HG03060 (cell line): ENCODE data around the gene DMC1.

ENCODE experiments used
- ATAC-seq: cut with Tn5 transposase; IDR thresholded peaks from one replicate; pipeline ENCODE4 v1.9.1; 2021; ENCODE audit warnings: low read depth, moderate number of reproducible peaks; ENCODE audit not compliant: unreplicated experiment

The DMC1 gene

DNA sequence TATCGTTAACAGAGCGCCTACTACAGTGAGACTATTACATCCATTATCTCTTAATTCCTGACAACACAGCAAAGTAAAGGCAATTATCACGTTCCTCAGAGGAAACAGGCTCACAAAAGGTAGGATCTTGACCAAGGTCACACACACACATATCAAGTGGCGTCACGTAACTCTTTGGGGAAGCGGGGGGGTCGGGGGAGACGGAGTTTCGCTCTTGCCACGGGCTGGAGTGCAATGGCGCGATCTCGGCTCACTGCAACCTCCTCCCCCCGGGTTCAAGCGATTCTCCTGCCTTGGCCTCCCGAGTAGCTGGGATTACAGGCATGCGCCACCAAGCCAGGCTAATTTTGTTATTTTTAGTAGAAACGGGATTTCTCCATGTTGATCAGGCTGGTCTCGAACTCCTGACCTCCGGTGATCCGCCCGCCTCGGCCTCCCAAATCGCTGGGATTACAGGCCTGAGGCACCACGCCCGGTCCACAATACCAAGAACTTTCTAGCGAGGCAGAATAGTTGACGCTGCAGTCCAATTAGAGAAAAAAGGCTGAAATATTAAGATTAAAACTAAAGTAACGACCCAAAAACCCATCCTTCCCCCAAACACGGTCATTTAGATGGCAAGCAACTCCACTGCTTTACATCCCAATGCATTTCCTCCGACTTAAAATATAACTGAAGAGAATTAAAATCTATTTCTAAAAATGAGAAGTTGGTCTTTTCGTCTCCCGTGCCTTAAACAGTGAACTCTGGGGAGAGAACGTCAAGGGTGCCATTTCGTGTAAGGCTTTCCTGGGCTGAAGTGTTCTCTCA lies 65.0 kb downstream of the DMC1 start:
- ATAC-seq = no peak

DNA sequence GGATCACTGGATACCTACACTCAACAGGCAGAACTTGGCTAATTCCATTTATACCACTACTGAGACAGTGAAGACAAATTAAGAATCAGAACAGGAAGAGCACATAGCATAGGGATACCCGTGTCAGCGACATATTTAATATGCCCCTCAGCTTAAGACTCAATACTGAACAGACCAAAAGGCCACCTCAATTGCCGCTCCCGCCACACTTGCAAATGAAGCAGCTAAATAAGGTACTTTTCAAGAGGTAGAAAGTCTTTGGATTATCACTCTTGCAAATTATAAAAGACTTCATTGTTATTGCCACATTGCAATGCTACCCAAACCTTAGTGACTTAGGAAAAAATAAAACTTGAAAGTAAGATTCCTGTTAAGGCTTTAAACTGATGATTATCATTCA lies 67.0 kb downstream of the DMC1 start:
- no peak for ATAC-seq

DNA sequence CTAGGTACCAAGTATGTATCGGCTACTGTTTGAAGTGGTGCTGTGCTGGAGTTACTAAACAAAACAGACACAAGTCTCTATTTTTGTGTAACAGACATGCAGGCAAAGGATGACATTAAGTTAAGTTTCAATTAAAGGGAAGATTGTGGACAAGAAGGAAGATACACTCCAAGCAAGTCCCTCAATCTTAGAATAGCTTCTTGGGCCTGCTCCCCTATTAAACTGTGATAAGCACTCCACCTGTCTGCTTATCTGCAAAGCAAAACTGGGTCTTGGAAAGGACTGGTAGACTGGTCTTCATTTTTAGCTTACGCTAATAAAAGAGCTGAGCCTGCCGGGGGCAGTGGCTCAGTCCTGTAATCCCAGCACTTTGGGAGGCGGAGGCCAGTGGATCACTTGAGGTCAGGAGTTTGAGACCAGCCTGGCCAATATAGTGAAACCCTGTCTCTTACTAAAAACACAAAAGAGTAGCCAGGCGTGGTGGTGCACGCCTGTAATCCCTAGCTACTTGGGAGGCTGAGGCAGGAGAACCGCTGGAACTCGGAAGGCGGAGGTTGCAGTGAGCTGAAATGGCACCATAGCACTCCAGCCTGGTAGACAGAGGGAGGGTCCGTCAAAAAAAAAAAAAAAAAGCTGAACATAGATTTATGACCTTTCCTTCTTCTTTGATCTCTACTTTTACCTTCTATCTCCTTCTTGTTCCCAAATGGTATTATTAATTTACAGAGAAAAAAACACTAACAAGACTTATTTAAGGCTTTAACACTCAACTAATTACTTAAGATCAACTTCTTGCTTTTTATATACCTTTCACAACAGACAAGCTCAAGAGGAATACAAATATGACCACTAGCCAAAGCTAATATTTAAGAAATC lies 67.9 kb downstream of the DMC1 start:
- no peak for ATAC-seq

DNA sequence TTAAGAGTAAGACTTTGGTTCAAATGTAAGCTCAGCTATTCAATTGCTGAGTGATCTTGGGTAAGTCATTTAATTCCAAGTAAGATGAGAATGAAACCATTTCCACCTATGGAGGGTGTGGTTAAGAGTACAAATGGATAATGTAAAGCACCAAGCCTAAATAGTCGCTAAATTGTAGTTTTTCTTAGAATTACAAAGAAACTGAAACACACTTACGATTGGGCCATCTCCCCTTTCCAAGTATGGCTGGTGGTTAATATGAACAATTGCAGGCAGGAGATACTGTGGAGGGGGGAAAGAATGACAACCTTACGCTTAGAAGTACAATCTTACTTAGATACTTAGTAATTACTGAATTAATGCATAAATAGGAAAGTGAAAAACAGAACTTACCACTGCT lies 72.1 kb downstream of the DMC1 start:
- ATAC-seq = no peak

DNA sequence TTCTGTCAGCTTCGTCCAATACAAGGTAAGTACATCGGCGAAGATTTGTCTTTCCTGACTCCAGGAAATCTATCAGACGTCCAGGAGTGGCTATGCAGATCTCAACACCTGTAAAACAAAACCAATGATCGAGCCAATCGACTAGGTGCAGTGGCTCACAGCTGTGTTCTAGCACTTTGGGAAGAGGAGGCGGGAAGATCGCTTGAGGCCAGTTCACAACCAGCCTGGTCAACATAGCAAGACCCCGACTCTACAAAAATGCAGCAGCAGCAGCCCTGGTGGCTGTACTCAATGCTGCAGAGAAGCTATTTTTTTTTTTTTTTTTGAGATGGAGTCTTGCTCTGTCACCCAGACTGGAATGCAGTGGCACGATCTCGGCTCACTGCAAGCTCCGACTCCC lies 75.0 kb downstream of the DMC1 start:
- no peak for ATAC-seq

DNA sequence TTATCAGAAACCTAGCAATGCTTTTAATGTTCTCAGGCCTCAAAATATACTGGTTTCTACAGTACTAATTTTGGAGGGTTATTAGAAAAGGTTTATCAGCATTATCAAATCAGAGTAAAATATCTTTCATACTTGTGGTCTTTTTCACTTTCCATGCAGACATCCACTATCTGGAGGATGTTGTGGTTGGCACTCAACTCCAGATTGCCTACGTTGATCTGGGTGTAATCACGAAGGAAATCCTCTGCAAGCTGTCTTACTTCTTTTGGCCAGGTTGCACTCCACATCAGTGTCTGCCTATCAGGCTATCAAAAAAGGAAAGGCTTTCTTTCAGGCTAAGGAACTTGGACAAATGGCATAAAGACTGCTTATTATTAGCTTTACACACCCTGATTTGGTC lies 75.5 kb downstream of the DMC1 start:
- no peak for ATAC-seq

DNA sequence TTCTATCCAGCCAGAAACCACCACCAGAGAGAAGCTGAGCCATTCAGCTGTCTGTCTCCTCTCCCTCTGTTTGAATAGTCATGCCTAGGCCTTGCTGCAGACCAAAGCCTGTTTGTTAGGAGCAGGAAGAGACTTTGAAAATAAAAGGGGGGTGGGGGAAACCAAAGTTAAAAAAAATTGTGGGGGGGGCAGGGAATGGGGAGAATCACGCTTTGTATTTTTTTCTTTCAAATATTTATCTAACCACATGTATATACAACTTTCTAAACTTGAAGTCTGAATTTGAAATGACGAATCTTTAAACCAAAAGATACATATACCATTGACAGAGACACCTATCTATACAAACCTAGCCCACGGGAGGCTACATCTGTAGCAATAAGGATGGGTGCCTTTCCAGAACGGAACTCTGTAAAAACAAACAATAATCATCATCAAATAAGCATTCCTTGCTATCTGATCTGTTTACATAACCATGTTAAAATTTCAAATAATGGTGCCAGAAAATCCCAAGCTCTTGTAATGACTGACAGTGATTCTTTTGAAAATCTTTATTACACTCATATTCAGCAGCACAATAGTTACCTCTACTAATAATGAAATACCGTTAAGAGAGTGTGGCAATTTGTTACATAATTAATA lies 78.2 kb downstream of the DMC1 start:
- ATAC-seq = no peak

DNA sequence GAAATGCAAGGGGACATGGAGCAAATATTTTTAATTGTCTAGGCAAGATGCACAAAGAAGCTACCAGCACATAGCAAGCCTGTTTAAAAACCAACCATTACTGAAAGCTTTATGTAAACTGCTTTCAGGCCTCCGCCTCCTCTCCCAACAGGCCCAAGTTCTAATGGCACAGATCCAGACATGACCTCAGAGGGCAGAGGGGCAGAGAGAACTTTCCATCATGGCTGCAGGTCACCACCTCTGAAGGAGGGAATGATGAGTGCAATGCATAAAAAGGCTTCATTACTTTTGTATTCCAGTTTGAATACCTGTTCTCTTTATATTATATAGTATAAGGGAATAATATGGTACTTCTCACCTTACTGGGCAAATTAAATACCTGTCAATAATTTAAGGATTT lies 79.1 kb downstream of the DMC1 start:
- no peak for ATAC-seq

DNA sequence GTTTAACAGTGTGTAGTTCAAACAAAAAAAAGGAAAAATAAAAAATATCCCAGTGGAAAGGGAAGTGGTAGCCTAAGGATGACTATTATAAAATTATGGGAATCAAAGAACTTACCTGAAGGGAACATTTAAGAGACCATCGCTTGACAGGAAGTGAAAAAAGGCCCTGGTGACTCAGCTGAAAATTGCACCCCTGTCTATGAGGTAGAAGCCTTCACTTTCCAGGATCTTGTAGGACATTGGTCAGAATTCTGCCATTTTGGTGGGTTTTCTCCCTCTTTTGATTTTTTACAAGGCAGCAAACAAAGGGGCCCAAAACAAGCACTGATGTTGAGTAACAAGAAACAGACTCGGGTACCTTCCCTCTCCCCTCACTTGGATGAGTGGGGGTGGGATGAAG lies 79.5 kb downstream of the DMC1 start:
- no peak for ATAC-seq

DNA sequence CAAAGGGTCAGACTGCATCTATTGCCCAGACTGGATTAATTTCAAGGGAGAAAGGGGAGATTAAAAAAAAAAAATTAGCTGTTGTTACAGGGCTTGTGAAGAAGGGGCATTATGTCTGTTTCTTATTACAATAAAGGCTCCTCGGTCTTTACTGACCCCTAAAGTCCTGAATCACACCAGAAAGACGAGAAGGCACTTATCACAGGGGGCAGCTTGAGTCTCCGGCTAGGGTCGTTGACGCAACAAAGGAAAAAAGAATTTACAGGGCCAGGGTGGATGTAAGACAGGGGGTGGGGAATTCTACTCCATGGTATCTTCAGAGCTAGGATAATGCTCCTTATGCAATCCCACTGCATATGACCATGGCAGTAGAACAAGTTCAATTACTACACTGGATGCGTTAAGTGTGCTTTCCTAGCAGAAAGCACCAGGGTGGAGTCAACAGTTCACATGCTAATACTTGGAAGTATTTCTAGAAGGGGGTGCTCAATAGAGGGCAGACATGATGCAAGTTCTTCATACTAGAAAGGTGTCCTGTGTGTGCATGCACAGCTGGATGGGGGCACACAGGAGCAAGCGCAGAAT lies 80.3 kb downstream of the DMC1 start:
- no peak for ATAC-seq

DNA sequence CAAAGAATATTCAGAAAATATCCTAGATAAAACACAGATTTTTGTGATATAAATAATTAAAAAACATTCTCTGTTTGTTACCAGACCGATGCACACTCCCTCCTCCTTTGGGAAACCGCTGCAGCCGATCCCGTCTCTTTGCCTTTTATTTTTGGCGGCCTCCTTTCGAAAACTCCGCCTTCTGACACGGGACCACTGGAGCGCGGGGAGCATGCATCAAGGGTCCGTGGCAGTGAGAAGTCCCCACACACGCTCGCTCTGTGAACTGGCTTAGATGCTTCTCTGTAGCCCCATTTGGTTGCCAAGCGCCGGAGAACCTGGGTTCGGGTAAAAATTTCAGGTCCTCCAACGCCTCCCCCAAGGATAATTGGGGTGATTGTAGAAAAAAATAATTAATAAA lies 80.8 kb downstream of the DMC1 start:
- no peak for ATAC-seq

DNA sequence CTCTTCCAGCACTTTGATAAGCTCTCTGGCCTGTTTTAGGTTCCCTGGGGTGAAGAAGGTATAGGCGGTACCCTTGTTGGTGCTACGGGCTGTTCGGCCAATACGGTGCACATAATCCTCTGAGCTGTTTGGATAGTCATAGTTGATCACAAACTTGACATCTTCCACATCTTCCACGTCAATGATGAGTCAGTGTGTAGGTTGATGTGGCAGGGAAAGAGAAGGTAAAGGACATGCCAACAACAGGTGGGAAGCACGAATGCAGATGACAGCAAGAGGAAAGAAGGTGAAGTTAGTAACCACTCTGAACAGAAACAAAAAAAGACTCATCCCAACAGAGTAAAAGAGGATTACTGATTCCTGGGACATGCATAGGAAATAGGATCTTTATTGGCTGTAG lies 82.0 kb downstream of the DMC1 start:
- no peak for ATAC-seq

DNA sequence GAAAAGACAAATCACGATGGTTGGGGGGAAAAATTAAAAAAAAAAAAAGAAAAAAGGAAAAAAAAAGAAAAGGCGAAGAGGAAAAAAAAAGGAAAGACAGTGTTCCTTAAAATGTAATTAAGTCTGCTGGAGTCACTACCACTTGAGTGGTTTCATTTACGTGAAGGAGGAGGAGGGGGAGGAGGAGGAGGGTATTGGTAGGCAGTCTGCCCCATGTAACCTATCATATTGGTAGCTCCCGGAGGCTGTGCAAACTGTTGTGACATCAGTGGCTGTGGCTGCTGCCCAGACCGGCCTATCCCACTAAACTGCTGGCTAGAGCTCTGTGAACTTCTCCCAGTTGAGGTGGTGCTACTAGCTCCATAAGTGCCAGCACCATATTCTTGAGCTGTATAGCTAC lies 84.2 kb downstream of the DMC1 start:
- ATAC-seq = no peak

DNA sequence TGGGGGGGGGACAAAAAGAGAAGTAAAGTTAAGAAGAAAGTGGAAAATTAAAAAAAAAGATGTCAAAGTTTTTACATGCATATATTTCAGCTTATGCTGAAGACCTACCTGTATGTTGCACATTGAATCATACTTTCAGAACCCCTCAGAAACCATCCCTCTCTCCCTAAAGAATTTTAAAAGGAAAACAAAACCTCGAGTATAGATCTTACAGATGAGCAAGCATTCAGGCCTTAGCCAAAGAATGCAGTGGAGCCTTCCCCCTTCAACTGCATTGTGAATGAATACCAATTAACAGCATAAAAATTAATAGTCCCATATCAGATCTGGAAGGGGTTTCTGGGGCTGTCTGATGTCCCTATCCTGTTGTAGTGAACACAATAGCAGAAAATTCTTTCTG lies 85.7 kb downstream of the DMC1 start:
- no peak for ATAC-seq

DNA sequence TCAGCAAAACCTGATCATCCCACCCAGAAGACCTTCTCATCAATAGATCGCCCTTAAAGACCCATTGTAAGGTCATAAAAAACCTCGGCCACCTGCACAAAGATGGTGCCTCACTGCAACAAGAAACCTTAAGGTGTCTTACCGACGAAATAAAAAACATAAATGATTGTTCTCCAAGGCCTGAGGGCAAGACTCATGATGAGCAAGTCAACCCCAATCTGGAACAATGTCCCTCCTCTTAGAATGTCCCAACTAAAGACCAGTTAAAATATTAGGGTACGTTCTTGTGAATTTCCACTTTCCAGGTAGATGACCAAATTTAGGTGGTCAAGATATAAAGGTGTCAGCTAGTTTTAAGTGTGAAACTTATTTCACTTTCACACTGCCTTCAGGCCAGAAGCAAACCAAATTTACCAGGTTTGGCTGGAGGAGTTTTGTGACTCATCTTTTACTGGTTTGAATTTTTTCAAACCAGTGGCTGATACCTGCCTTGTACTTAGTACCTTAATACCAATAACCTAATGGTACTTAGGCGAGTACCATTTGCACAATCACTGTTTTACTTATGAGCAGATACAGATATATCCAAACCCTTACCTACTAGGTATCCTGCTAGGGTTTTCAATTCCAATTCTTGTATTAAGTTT lies 87.2 kb downstream of the DMC1 start:
- no peak for ATAC-seq

DNA sequence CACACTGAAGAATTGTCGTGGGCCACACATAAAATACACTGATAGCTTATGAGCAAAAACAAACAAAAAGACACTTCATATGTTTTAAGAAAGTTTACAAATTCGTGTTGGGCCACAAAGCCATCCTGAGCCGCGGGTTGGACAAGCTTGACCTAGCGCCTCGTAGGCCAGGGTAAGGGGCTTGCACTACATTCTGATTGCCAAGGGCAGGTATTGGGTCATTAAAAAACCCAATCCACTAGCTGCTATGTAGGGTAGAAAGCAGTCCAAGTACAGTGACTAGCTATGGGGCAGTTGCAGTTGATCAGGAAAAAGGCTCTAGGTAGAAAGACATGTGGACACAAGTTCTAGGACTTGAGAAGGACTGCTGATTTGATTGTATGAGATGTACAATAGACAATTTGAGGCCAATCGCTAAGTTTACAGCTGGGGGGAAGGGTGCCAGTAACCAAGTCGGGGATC lies 88.1 kb downstream of the DMC1 start:
- ATAC-seq = no peak

DNA sequence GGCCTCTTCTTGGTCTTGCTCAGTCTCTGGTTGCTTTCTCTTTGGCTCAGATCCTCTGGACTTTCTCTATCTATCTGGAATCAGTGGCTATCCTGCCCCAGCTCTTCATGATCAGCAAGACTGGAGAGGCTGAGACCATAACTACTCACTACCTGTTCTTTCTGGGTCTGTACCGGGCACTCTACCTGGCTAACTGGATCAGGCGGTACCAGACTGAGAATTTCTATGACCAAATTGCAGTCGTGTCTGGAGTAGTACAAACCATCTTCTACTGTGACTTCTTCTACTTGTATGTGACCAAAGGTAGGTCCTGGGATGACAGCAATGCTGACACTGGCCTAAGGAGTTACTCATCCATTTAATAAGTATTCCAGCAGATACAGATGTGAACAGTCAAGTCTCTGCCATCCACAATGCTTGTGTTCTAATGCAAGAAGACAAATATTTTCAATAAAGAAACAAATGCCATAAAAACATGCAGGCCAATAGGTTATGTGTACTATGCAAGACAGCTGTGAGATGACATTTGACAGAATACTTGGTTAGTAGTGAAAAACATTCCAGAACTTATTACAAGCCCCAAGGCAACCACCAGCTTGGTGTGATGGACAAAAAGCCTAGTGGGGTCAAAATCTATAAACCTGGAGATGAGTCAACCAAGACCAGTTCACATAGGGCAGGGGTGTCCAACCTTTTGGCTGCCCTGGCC lies 88.7 kb downstream of the DMC1 start:
- ATAC-seq = no peak

DNA sequence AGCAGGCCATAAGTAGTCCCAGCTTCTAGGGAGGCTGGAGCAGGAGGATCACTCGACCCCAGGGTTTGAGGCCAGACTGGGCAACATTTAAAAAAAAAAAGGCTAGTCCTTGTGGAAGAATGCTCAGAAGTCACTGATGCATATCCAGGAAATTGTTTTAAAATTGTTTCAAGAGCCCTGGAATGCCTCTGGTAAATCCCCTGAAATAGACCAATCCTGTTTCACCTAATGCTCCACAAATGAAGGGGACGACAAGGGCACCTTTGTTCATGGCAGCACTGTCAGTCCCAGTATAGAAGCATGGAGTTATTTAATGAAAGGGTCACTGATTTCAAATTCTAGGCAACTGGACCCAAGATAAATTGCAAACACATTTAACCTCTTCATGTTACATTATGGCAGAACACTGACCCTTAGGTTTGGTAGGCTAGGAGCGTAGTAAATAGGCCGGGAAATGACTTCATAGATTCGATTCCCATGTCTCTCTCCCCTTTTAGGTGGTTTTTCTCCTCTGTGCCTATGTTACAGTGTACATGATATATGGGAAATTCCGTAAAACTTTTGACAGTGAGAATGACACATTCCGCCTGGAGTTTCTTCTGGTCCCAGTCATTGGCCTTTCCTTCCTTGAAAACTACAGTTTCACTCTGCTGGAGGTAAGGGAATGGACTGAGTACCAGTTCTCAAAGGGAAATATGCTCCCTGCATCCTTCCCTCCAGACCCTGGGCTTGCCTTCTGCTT lies 90.7 kb downstream of the DMC1 start:
- no peak for ATAC-seq

DNA sequence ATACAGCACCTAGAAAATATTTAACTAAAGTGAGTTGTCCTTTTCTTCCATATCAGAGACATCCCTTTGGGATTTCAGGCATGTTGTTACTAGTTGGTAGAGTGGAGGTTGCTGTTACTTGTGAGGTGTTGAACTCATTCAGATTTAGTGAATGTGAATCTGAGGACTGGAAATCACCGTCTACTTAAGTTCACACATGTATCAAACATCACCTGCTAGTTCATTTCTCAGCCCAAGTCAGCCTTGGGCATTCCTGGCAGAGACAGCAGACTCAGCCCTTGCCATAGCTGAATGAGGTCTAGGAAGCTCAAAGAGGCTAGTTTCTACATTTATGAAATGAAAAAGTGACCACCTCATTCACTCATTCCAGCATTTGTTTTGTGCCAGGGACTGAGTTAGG lies 92.4 kb downstream of the DMC1 start:
- ATAC-seq = no peak
